ENCODE results near the gene VSIG1.

VSIG1 gene

GRCh38 chrX:108127152-108127551 lies 82.3 kb downstream of the VSIG1 start:
- no peak for DNase-seq (ENCODE audit: low read depth)
- no peak overlapping the region for H3K4me3 ChIP-seq (ENCODE audit: low read length)
- TF ChIP-seq, protein P1, sequence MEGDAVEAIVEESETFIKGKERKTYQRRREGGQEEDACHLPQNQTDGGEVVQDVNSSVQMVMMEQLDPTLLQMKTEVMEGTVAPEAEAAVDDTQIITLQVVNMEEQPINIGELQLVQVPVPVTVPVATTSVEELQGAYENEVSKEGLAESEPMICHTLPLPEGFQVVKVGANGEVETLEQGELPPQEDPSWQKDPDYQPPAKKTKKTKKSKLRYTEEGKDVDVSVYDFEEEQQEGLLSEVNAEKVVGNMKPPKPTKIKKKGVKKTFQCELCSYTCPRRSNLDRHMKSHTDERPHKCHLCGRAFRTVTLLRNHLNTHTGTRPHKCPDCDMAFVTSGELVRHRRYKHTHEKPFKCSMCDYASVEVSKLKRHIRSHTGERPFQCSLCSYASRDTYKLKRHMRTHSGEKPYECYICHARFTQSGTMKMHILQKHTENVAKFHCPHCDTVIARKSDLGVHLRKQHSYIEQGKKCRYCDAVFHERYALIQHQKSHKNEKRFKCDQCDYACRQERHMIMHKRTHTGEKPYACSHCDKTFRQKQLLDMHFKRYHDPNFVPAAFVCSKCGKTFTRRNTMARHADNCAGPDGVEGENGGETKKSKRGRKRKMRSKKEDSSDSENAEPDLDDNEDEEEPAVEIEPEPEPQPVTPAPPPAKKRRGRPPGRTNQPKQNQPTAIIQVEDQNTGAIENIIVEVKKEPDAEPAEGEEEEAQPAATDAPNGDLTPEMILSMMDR (conservative IDR thresholded peaks at IDR 0.05; ENCODE audit: low read length) = no peak

Measured in AG10803 (cell line).